Karpas-422 (cell line): Measurements from ENCODE around the gene SLC26A1. TPM values are rescaled to one million over a fixed set of nuclear protein-coding genes. Genes with fewer than 3 reads are reported as not detected.

Experiments
- DNase-seq: peaks from one replicate; pipeline ENCODE4 v3.0.0-alpha.2; 2015
- H2AFZ ChIP-seq: fragments of 200-600 bp; sonication (generic); 2 replicates; pipeline ENCODE4 v1.6.1; 2014; ENCODE audit warnings: antibody characterized with exemption, low read length, mixed read lengths
- H3K27ac ChIP-seq: fragments of 200-600 bp; sonication (generic); 2 replicates; pipeline ENCODE4 v1.5.1; 2014; ENCODE audit warnings: mild to moderate bottlenecking, low read length, moderate library complexity
- H3K27me3 ChIP-seq: fragments of 200-600 bp; sonication (generic); 2 replicates; pipeline ENCODE4 v1.6.1; 2014; ENCODE audit warnings: low read length, mixed read lengths
- H3K36me3 ChIP-seq: fragments of 200-600 bp; sonication (generic); 2 replicates; pipeline ENCODE4 v1.6.1; 2014; ENCODE audit warnings: low read length, mixed read lengths; ENCODE audit not compliant: insufficient read depth
- H3K4me1 ChIP-seq: fragments of 200-600 bp; sonication (generic); 2 replicates; pipeline ENCODE4 v1.6.1; 2014; ENCODE audit warnings: mild to moderate bottlenecking, low read length, mixed read lengths
- H3K4me2 ChIP-seq: fragments of 200-600 bp; sonication (generic); 2 replicates; pipeline ENCODE4 v1.6.1; 2014; ENCODE audit warnings: low read length, low read depth, mild to moderate bottlenecking; ENCODE audit not compliant: poor library complexity, severe bottlenecking
- H3K4me3 ChIP-seq: fragments of 200-600 bp; sonication (generic); 2 replicates; pipeline ENCODE4 v1.5.1; 2014; ENCODE audit warnings: mild to moderate bottlenecking, antibody characterized with exemption, low read length, mixed read lengths
- H3K79me2 ChIP-seq: fragments of 200-600 bp; sonication (generic); 2 replicates; pipeline ENCODE4 v1.6.1; 2014; ENCODE audit warnings: mild to moderate bottlenecking, low read length, mixed read lengths
- H3K9ac ChIP-seq: fragments of 200-600 bp; sonication (generic); 2 replicates; pipeline ENCODE4 v1.6.0; 2014; ENCODE audit warnings: low read length
- H3K9me2 ChIP-seq: fragments of 200-600 bp; sonication (generic), shearing (Covaris generic); replicated peaks from 2 replicates; pipeline ENCODE4 v1.6.0; 2014; ENCODE audit warnings: mild to moderate bottlenecking, low read length, moderate library complexity; ENCODE audit not compliant: insufficient read depth
- H3K9me3 ChIP-seq: fragments of 300-700, 200-600 bp; sonication (generic); 2 replicates; pipeline ENCODE4 v1.6.1; 2014; ENCODE audit warnings: low read length, mixed read lengths
- H4K20me1 ChIP-seq: fragments of 200-600 bp; sonication (generic); 2 replicates; pipeline ENCODE4 v1.6.1; 2014; ENCODE audit warnings: mild to moderate bottlenecking, antibody characterized with exemption, low read length, low read depth; ENCODE audit not compliant: insufficient read depth
- total RNA-seq: library from RNA; depleted of rRNA; stranded (reverse); fragments of >200 nt; shearing (Covaris generic); gene quantifications from 2 replicates; pipeline ENCODE4 v1.2.3, GENCODE V29; 2014; ENCODE audit warnings: low replicate concordance

SLC26A1 gene
- total RNA-seq, 1 experiment from 2014 or later, result not detected

DNA sequence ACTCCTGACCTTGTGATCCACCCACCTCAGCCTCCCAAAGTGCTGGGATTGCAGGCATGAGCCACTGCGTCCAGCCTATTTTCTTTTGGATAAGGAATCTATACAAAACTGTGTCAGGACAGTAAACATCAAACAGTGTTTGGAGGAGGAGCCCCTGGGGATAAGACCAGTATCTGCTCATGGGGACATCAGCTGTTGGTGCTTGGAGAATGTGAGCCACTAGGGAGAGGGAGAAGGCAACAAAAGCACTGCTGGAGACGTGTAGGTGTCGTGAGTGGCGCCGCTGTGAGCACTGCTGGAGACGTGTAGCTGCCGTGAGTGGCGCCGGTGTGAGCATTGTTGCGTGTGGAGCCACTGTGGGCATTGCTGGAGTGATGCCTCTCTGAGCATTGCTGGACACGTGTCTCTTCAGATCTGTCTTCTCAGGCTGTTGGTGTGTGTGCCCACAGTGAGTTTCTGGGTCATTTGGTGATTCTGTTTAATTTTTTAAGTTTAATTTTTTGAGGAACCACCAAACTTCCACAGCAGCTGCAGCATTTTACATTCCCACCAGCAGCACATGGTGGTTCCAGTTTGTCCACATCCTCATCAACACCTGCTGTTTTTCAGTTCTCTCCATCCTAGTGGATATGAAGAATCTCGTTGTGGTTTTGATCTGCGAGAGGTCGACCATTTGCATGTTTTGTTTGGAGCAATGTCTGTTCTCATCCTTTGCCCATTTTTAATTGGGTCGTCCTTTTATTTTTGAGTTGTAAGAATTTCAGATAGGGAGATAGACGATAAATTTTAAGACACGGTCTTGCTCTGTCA is 38.8 kb downstream of the SLC26A1 start:
- no peaks in the 10 kb centered on the region for H4K20me1 ChIP-seq

DNA sequence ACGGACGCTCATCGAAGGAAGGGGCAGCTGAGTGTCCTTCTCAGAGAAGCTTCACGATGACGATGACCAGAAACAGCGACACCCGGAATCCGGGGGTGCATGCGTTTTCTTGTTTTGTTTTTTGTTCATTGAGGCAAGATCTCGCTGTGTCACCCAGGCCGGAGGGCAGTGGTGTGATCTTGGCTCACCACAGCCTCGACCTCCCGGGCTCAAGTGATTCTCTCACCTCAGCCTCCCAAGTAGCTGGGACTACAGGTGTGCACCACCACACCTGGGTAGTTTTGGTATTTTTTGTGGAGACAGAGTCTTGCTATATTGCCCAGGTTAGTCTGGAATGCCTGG is 39.7 kb downstream of the SLC26A1 start:
- no peak overlapping the region for H3K9ac ChIP-seq
- no peaks in the 10 kb centered on the region for H3K36me3 ChIP-seq
- no peaks in the 10 kb centered on the region for H3K4me1 ChIP-seq

More for the DNA sequence above, 38.8 kb downstream of the SLC26A1 start:
- Histone ChIP-seq H3K4me2 (no peak overlapping the region), H3K4me3 (no peak overlapping the region), H3K9me3 (no peaks in the 10 kb centered on the region), H3K9me2 (no peaks in the 10 kb centered on the region), H2AFZ (no peak overlapping the region), H3K79me2 (no peaks in the 10 kb centered on the region), H3K4me1 (no peaks in the 10 kb centered on the region), H3K27me3 (no peaks in the 10 kb centered on the region), H3K9ac (no peak overlapping the region), H3K27ac (no peak overlapping the region), H3K36me3 (no peaks in the 10 kb centered on the region)
- DNase-seq, result no peak

DNA sequence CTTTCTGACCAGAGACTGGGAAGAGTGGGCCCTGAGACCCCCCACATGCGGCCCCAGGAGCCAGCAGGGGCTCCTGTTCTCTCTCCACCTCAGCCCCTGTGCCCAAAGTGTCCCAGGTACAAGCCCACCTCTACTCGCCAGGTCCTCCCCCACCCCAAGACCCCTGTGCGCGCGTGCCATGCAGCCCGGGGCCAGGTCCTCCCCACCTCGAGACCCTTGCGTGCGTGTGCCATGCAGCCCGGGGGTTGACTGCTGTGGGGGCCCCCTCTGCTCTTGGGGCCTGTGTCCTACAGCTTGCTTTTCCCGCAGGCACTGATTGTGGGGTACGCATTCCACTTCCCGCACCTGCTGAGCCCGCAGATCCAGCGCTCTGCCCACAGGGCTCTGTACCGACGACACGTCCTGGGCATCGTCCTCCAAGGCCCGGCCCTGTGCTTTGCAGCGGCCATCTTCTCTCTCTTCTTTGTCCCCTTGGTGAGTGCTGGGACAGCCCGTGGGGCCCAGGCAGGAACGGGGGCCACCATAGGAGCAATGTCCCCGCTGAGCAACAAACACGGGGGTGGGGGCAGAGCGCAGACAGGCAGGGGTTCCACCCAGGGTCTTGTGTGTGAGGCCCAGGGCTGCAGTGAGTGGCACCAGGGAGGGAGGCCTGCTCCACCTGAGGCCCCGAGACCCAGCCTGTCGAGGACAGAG is 40.2 kb downstream of the SLC26A1 start:
- Histone ChIP-seq H3K4me1 (no peaks in the 10 kb centered on the region), H3K27ac (no peak overlapping the region), H3K4me3 (no peak overlapping the region), H3K9me3 (no peaks in the 10 kb centered on the region), H3K9me2 (no peaks in the 10 kb centered on the region), H3K9ac (no peak overlapping the region), H3K4me2 (no peak overlapping the region), H3K79me2 (no peaks in the 10 kb centered on the region), H4K20me1 (peaks cover 5% of the 10 kb centered on the region; the same call in 1 of the 2 replicates), H3K36me3 (no peaks in the 10 kb centered on the region), H3K27me3 (no peaks in the 10 kb centered on the region), H2AFZ (no peak overlapping the region)
- DNase-seq, result no peak

More for the DNA sequence above, 39.7 kb downstream of the SLC26A1 start:
- no peak overlapping the region for H3K27ac ChIP-seq
- 0 out of 2 replicates have a peak, but pooled peaks cover 5% of the 10 kb centered on the region for H4K20me1 ChIP-seq
- H3K9me2 ChIP-seq, result no peaks in the 10 kb centered on the region
- no peak overlapping the region for H2AFZ ChIP-seq
- H3K9me3 ChIP-seq, result no peaks in the 10 kb centered on the region
- no peak for DNase-seq
- no peaks in the 10 kb centered on the region for H3K79me2 ChIP-seq
- H3K4me2 ChIP-seq, result no peak overlapping the region
- H3K4me3 ChIP-seq, result no peak overlapping the region
- no peaks in the 10 kb centered on the region for H3K27me3 ChIP-seq

DNA sequence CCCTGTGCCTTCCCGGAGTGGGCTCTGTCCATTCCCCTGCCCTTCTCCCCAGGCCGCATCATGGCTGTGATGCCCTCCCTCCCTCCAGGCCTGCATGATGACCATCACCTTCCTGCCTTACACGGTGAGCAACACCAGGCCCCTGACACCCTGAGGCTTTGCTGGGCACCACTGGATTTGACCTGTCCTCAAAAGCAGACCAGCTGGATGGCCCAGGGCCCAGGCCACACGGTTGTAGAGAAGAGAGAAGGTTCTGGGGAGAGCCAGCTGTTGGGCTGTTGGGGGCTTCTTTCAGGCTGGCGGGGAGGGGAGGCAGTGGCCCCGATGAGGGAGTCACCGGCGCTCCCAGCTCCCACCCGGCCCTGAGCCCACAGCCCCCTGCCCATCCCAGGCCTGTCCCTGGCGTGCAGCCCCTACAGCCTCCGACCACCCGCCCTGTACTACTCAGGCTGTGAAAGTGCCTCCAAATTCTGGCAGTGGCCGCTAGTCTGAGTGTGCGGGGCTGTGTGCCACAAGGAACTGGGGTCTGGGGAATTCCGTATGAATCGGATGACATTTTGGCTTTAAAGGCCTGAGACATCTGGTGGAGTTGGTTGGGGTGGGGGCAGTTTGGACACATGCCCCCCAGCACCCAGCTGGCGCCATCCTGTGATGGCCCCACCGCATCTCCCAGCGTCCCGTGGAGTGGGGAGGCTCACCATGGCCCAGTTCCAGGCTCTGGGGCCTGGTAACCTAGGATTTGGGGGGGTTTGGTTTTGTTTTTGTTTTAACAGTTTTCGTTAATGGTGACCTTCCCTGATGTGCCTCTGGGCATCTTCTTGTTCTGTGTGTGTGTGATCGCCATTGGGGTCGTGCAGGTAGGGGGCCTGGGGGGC is 41.4 kb downstream of the SLC26A1 start:
- Histone ChIP-seq H3K4me3 (no peak overlapping the region), H3K79me2 (no peaks in the 10 kb centered on the region), H3K4me2 (no peak overlapping the region), H3K27me3 (no peaks in the 10 kb centered on the region), H3K36me3 (no peaks in the 10 kb centered on the region), H2AFZ (no peak overlapping the region), H3K9ac (no peak overlapping the region), H3K4me1 (no peaks in the 10 kb centered on the region), H3K27ac (no peak overlapping the region), H3K9me3 (no peaks in the 10 kb centered on the region), H3K9me2 (no peaks in the 10 kb centered on the region), H4K20me1 (peaks cover 5% of the 10 kb centered on the region; the same call in 1 of the 2 replicates)
- no peak for DNase-seq

DNA sequence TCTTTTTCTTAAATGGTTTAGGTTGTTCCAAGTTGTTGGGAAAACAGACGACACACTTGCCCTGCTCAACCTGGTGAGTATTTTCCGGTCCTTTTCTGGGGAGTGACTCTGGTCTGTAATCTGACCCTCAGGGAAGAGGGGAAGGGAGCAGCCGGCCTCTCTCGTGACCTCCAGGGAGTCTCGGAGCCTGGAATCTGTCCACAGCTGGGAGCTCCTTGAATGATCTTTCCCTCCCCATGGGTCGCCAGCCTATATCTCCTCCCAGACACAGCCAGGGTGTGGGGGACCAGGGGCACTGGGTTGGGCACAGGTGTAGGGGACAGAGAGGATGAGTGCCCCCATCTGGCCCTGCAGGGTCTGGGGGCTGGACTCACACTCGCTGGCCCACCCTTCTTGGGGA is 42.0 kb downstream of the SLC26A1 start:
- Histone ChIP-seq H3K27me3 (no peaks in the 10 kb centered on the region), H3K9me2 (no peaks in the 10 kb centered on the region), H3K4me2 (no peak overlapping the region), H3K4me1 (no peaks in the 10 kb centered on the region), H2AFZ (no peak overlapping the region), H3K9me3 (no peaks in the 10 kb centered on the region), H3K79me2 (no peaks in the 10 kb centered on the region), H3K27ac (no peak overlapping the region), H3K4me3 (no peak overlapping the region), H4K20me1 (peaks cover 5% of the 10 kb centered on the region; the same call in 1 of the 2 replicates), H3K9ac (no peak overlapping the region), H3K36me3 (no peaks in the 10 kb centered on the region)
- no peak for DNase-seq

DNA sequence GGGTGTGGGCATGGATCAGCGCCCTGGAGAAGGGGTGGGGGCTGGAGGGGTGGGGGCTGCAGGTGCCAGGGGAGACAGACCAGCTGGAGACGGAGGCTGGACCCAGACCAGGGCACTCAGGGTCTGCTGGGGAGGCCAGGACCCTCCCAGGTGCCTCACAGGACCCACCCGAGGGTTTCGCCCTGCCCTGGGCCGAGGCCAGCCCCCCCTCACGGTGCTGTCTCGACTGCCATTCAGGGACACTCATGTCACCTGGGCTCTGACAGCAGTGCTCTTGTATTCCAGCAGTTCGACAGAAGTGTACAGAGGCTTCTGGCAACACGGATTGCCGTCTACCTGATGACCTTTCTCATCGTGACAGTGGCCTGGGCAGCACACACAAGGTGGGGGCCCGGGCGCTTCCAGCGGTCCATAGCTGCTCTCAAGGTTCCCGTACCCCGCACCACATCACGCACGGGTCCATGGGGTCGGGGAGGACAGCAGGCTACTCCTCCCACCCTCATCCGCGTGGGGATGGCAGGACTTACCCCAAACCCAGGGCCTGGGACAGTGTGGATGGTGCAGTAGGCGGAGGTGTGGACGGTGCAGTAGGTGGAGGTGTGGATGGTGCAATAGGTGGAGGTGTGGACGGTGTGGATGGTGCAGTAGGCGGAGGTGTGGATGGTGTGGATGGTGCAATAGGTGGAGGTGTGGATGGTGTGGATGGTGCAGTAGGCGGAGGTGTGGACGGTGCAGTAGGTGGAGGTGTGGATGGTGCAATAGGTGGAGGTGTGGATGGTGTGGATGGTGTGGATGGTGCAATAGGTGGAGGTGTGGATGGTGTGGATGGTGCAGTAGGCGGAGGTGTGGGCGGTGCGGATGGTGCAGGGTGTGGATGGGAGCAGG is 42.8 kb downstream of the SLC26A1 start:
- no peak overlapping the region for H3K4me2 ChIP-seq
- no peak overlapping the region for H2AFZ ChIP-seq
- no peaks in the 10 kb centered on the region for H3K4me1 ChIP-seq
- no peaks in the 10 kb centered on the region for H3K27me3 ChIP-seq
- no peak for DNase-seq
- no peaks in the 10 kb centered on the region for H3K9me3 ChIP-seq
- peaks cover 5% of the 10 kb centered on the region; the same call in 1 of the 2 replicates for H4K20me1 ChIP-seq
- H3K4me3 ChIP-seq, result no peak overlapping the region
- no peak overlapping the region for H3K9ac ChIP-seq
- no peak overlapping the region for H3K27ac ChIP-seq
- no peaks in the 10 kb centered on the region for H3K36me3 ChIP-seq
- H3K79me2 ChIP-seq, result no peaks in the 10 kb centered on the region
- no peaks in the 10 kb centered on the region for H3K9me2 ChIP-seq

DNA sequence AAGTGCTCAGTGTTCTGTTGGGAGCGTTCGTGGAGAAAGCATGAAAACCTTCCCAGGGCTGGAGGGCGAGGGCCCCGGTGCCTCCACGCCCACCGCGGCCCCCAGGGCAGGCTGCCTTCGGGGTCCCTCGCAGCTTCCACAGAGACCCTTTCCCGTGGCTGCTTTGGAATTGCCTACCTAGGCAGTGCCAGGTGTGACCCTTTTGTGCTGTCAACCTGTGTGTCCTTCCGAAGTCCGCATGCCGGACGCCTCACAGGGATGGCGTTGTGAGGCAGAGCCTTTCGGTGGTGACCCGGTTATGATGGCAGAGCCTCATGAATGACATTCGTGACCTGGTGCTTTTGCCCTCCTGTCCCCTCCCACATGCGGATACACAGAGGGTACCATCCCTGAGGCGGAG is 43.5 kb downstream of the SLC26A1 start:
- Histone ChIP-seq H3K4me2 (no peak overlapping the region), H3K9me3 (no peaks in the 10 kb centered on the region), H4K20me1 (peaks cover 5% of the 10 kb centered on the region; the same call in 1 of the 2 replicates), H3K4me1 (no peaks in the 10 kb centered on the region), H2AFZ (no peak overlapping the region), H3K9ac (no peak overlapping the region), H3K27me3 (no peaks in the 10 kb centered on the region), H3K36me3 (no peaks in the 10 kb centered on the region), H3K79me2 (no peaks in the 10 kb centered on the region), H3K9me2 (no peaks in the 10 kb centered on the region), H3K4me3 (no peak overlapping the region), H3K27ac (no peak overlapping the region)
- no peak for DNase-seq
